ENCODE measurements around the gene REV1. TPM values are rescaled to one million over a fixed set of nuclear protein-coding genes. Genes with fewer than 3 reads are reported as not detected.

REV1 gene
- total and polyA plus RNA-seq, 2 of the 13 experiments (the other 11 are each of a cell fraction or from before 2014, with no cell fraction given), result 49.1 to 71.8 TPM

DNA sequence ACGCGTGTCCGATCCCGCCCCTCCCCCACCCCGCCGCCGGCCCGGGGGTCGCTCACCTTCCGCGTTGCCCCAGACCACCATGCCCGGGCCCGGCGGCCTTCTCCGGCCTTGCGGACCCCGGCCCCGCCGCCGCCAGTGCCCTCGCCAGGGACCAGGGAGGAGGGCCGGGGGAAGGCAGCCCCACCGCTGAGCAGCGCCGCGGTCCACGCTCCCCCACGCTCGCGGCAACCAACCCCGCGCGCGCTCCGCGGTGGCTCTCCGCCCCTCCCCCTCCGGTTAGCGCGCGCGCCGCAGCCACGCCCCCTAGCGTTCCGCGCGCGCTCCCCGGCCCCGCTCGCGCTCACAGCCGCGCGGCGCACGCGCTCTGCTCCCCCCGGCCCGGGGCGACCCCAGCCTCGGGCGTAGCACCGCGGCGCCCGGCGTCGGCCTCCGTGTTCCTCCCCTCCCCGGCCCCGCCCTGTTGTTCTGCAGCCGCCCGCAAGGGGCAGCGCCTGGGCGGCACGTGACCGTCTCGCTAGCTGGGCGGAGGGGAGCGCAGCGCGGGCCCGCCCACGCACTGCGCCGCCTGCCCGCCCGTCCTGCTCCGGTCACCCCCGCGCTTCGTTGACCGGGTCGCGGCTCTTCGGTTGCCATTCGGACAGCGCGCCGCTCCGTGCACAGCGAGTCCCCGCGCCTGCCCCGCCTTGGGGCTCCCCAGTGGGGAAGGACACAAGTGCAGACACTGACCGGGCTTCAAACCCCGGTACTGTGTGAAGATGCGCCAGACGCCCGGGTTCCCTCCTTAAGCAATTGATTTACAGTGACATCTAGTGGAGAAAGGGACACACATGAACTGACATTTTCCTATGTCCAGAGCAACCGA lies at the start of gene REV1 (continued):
- TF ChIP-seq, protein P1, sequence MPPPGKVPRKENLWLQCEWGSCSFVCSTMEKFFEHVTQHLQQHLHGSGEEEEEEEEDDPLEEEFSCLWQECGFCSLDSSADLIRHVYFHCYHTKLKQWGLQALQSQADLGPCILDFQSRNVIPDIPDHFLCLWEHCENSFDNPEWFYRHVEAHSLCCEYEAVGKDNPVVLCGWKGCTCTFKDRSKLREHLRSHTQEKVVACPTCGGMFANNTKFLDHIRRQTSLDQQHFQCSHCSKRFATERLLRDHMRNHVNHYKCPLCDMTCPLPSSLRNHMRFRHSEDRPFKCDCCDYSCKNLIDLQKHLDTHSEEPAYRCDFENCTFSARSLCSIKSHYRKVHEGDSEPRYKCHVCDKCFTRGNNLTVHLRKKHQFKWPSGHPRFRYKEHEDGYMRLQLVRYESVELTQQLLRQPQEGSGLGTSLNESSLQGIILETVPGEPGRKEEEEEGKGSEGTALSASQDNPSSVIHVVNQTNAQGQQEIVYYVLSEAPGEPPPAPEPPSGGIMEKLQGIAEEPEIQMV (CRISPR knock-in tag; IDR thresholded peaks at IDR 0.05; ENCODE audit: low read depth), result 0 out of 2 replicates have a peak, but pooled peaks have one; percentile 32
- TF ChIP-seq, protein P2, sequence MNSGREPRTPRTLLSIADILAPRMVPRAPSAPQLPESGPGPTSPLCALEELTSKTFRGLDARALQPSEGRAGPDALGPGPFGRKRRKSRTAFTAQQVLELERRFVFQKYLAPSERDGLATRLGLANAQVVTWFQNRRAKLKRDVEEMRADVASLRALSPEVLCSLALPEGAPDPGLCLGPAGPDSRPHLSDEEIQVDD (CRISPR knock-in tag; IDR thresholded peaks at IDR 0.05; ENCODE audit: borderline replicate concordance), result peak; percentile 94; the same call in 1 of the 2 replicates
- TF ChIP-seq ZNF101 (CRISPR knock-in tag; IDR thresholded peaks at IDR 0.05; ENCODE audit: borderline replicate concordance, low read depth) (peak; percentile 31; the same call in 1 of the 2 replicates), STAT5B (CRISPR knock-in tag; IDR thresholded peaks at IDR 0.05) (no peak; the same call in 1 of the 2 replicates), PPARG (CRISPR knock-in tag; conservative IDR thresholded peaks at IDR 0.05) (peak; percentile 67; the same call in 1 of the 2 replicates), PRPF4 (IDR thresholded peaks at IDR 0.05; ENCODE audit: low read depth, low read length, poor library complexity, severe bottlenecking) (no peak), KMT2B (CRISPR knock-in tag; IDR thresholded peaks at IDR 0.05) (0 out of 2 replicates have a peak, but pooled peaks have one; percentile 75), KAT7 (CRISPR knock-in tag; IDR thresholded peaks at IDR 0.05; ENCODE audit: borderline replicate concordance) (peak; percentile 85), ZNF775 (CRISPR knock-in tag; IDR thresholded peaks at IDR 0.05; ENCODE audit: borderline replicate concordance) (0 out of 2 replicates have a peak, but pooled peaks have one; percentile 66), ZNF703 (CRISPR knock-in tag; IDR thresholded peaks at IDR 0.05; ENCODE audit: borderline replicate concordance) (no peak; the same call in 1 of the 2 replicates), DPF2 (CRISPR knock-in tag; IDR thresholded peaks at IDR 0.05; ENCODE audit: borderline replicate concordance, low read depth) (no peak), ZNF256 (CRISPR knock-in tag; conservative IDR thresholded peaks at IDR 0.05) (no peak), MED1 (CRISPR knock-in tag; IDR thresholded peaks at IDR 0.05) (peak; percentile 81), CC2D1A (CRISPR knock-in tag; IDR thresholded peaks at IDR 0.05) (no peak), WIZ (CRISPR knock-in tag; IDR thresholded peaks at IDR 0.05) (peak; percentile 67), MAFK (conservative IDR thresholded peaks at IDR 0.05 in 1 of 2, IDR thresholded peaks at IDR 0.05 in 1 of 2; ENCODE audit: low read length in 2 of 2) (no peak)
- TF ChIP-seq, protein P3, sequence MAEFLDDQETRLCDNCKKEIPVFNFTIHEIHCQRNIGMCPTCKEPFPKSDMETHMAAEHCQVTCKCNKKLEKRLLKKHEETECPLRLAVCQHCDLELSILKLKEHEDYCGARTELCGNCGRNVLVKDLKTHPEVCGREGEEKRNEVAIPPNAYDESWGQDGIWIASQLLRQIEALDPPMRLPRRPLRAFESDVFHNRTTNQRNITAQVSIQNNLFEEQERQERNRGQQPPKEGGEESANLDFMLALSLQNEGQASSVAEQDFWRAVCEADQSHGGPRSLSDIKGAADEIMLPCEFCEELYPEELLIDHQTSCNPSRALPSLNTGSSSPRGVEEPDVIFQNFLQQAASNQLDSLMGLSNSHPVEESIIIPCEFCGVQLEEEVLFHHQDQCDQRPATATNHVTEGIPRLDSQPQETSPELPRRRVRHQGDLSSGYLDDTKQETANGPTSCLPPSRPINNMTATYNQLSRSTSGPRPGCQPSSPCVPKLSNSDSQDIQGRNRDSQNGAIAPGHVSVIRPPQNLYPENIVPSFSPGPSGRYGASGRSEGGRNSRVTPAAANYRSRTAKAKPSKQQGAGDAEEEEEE (CRISPR knock-in tag; IDR thresholded peaks at IDR 0.05; ENCODE audit: borderline replicate concordance), result no peak
- TF ChIP-seq, protein P4, sequence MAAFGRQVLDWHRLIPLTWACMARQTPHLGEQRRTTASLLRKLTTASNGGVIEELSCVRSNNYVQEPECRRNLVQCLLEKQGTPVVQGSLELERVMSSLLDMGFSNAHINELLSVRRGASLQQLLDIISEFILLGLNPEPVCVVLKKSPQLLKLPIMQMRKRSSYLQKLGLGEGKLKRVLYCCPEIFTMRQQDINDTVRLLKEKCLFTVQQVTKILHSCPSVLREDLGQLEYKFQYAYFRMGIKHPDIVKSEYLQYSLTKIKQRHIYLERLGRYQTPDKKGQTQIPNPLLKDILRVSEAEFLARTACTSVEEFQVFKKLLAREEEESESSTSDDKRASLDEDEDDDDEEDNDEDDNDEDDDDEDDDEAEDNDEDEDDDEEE (CRISPR knock-in tag; IDR thresholded peaks at IDR 0.05), result no peak
